Esophagus muscularis mucosa (tissue), 4 donors: ENCODE data around the gene SNIP1. TPM values are rescaled to one million over a fixed set of nuclear protein-coding genes. Genes with fewer than 3 reads are reported as not detected.
"Not testable (repeated sequence)": the region's sequence is repeated elsewhere in the genome, so short reads cannot be mapped to it uniquely, and the experiment has no call there.

Experiments
- DNase-seq: peaks from one replicate; pipeline ENCODE4 v3.0.0-alpha.2; 2017; ENCODE audit errors: extremely low spot score
- H3K27ac ChIP-seq, 4 donors: fragments of 200-600 bp; sonication (generic); replicated peaks in 1 of 4; 1 replicate in 3 of 4; 2 replicates in 1 of 4; pipeline ENCODE4 v1.5.1; 2016 to 2019; ENCODE audit warnings: mild to moderate bottlenecking in 1 of 4
- H3K27me3 ChIP-seq, 4 donors: fragments of 200-600 bp; sonication (generic); one replicate each; pipeline versions ENCODE4 v1.5.1 to v1.6.0; 2016 to 2019
- H3K36me3 ChIP-seq, 4 donors: fragments of 200-600 bp; sonication (generic); one replicate each; pipeline ENCODE4 v1.5.1; 2016 to 2019
- H3K4me1 ChIP-seq, 4 donors: fragments of 200-600 bp; sonication (generic); one replicate each; pipeline ENCODE4 v1.5.1; 2016 to 2019
- H3K4me3 ChIP-seq, 4 donors: fragments of 200-600 bp; sonication (generic); 1 replicate in 2 of 4; 2 replicates in 2 of 4; pipeline ENCODE4 v1.5.1; 2016 to 2019; ENCODE audit warnings: mild to moderate bottlenecking in 4 of 4, moderate library complexity in 1 of 4
- H3K9me3 ChIP-seq, 4 donors: fragments of 200-600 bp; sonication (generic); 1 replicate in 3 of 4; 2 replicates in 1 of 4; pipeline ENCODE4 v1.5.1; 2016 to 2019
- EP300 ChIP-seq: sonication (generic); formaldehyde crosslinking; IDR thresholded peaks from one replicate; pipeline ENCODE4 v1.6.1; 2017; ENCODE audit warnings: antibody characterized with exemption
- POLR2A ChIP-seq: fragments of 450-650 bp; IDR thresholded peaks from one replicate; pipeline ENCODE4 v1.6.1; 2017; ENCODE audit warnings: antibody characterized with exemption, moderate library complexity, mild to moderate bottlenecking, low read depth
- POLR2AphosphoS5 ChIP-seq, 2 donors: sonication (generic); formaldehyde crosslinking; IDR thresholded peaks; one replicate each; pipeline ENCODE4 v1.6.1; 2017; ENCODE audit warnings: antibody characterized with exemption in 2 of 2
- WGBS: methylation state at CpG from one replicate; pipeline ENCODE4 v1.1.5; 2018; 5-methylcytosine and 5-hydroxymethylcytosine counted together
- intact Hi-C: fragments of 100-400 bp; cut with DNase I; formaldehyde crosslinking; loops from one replicate; pipeline ENCODE4 v1.15.1; 2023
- total RNA-seq, 4 donors: library from RNA; depleted of rRNA; stranded (reverse); fragments of >200 nt; gene quantifications; one replicate each; pipeline versions ENCODE4 v1.1.0 to v1.2.1, GENCODE V29; 2016
- TF ChIP-seq, protein P1 (sequence below), 3 experiments: fragments of 200-600 bp in 2 of 3; fragments of 450-650 bp in 1 of 3; sonication (generic) in 2 of 3; IDR thresholded peaks; one replicate each; pipeline ENCODE4 v1.5.1; 2017 to 2019; ENCODE audit warnings: antibody characterized with exemption in 3 of 3, mild to moderate bottlenecking in 2 of 3, moderate library complexity in 1 of 3

The SNIP1 gene
- total RNA-seq, 4 donors from 2014 or later, result 9.8 to 19.9 (median 12.1) TPM

DNA sequence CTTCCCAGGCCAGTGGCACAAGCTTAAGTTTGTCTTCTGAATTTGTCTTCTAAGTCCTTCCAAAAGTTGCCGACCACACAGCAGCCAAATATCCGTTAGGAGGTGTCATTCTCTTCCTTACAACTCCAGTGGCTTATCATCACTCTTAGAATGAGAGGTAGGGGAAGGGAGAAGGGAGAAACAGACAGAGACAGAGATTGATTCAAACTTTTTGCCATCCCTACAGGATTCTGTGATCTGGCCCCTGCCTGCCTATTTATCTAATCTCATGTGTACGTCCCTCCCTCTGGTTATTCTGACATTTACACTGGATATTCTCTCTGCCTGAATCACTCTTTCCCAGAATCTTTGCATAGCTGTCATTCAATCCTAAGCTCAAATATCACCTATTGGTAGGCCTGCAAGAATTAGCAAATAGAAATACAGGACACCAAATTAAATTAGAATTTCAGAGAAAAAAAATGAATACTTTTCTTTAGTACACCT is 42.1 kb upstream of the SNIP1 start:
- Histone ChIP-seq H3K4me3 (peak overlapping the region; percentile 74 to 86 (median 82)), H3K36me3 (peaks cover 17 to 25% (median 24%) of the 10 kb centered on the region in 4 donors), H3K27ac (peak overlapping the region; percentile 80 to 88 (median 84)), H3K27me3 (no peaks in the 10 kb centered on the region), H3K9me3 (no peaks in the 10 kb centered on the region), H3K4me1 (peaks cover 16 to 30% (median 24%) of the 10 kb centered on the region in 4 donors)
- intact Hi-C loops, result loop anchor here (10.0 kb wide), 2 partner anchors 81 to 209 kb away; partner anchors contain the start of genes C1orf122, MEAF6 and YRDC
- TF ChIP-seq, protein P1, sequence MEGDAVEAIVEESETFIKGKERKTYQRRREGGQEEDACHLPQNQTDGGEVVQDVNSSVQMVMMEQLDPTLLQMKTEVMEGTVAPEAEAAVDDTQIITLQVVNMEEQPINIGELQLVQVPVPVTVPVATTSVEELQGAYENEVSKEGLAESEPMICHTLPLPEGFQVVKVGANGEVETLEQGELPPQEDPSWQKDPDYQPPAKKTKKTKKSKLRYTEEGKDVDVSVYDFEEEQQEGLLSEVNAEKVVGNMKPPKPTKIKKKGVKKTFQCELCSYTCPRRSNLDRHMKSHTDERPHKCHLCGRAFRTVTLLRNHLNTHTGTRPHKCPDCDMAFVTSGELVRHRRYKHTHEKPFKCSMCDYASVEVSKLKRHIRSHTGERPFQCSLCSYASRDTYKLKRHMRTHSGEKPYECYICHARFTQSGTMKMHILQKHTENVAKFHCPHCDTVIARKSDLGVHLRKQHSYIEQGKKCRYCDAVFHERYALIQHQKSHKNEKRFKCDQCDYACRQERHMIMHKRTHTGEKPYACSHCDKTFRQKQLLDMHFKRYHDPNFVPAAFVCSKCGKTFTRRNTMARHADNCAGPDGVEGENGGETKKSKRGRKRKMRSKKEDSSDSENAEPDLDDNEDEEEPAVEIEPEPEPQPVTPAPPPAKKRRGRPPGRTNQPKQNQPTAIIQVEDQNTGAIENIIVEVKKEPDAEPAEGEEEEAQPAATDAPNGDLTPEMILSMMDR (IDR thresholded peaks at IDR 0.05), result no peak
- TF ChIP-seq POLR2A, result no peak
- TF ChIP-seq POLR2AphosphoS5 (IDR thresholded peaks at IDR 0.05), result no peak
- no peak for TF ChIP-seq EP300
- 0% methylated on average over 3 of the region's 3 CpGs for WGBS
- DNase-seq, result no peak

DNA sequence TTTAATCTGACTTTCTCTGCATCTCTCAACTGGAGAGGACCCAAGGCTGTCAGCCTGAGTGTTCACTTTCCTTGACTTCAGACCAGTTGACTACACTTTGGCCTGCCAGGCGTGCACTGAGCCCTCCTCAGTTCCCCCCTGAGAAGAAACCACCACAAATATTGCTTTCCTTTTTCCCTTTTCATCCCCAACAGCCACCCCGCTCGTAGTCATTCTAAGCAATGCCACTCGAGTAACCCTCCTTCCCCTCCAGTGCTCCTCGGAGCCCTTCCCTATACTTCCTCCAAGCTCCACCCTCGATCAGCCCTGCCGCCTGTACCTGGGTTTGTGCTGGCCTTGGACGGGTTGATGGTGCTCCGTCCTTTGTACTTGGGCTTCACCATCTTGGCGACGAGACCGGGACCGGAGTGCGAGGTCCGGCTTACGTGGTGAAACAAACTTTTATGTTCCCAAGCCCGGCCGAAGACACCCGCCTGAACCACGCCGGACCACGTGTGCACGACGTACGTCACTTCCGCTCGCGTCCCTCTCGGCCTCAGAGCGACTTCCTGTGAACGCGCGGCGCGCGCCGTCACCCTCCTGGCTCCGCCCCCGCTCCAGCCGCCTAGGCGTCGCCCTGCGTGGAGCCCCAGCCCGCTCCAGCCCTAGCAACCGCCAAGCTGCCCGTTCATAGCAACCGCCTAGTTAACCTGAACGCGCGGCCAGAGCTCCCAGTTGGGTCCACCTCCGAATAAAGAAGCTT is 41.5 kb upstream of the SNIP1 start, which contains the start of gene GNL2:
Gene GNL2 (minus strand): TSS at position 498 of the 742 bp plus-strand sequence. CDS start 115 bp downstream, at position 383.
- WGBS, result under 1% methylated on average over 47 of the region's 51 CpGs
- Histone ChIP-seq H3K27ac (peak within 1 kb of the TSS; percentile 80 to 88 (median 84)), H3K27me3 (no peaks in the 10 kb centered on the region), H3K4me1 (peaks cover 16 to 30% (median 24%) of the 10 kb centered on the region in 4 donors), H3K36me3 (peaks cover 21 to 31% (median 30%) of the 10 kb centered on the region in 4 donors), H3K4me3 (peak within 1 kb of the TSS; percentile 74 to 86 (median 82)), H3K9me3 (no peaks in the 10 kb centered on the region)
- TF ChIP-seq EP300 (no peak), POLR2AphosphoS5 (IDR thresholded peaks at IDR 0.05) (peak; percentile 94 to 96), POLR2A (peak; percentile 77)
- TF ChIP-seq, protein P1 (IDR thresholded peaks at IDR 0.05), result peak in 1 of 3 experiments; percentile 28
- peak; percentile 99 for DNase-seq
- intact Hi-C loops, result loop anchor here (10.0 kb wide), 2 partner anchors 81 to 209 kb away; partner anchors contain the start of genes C1orf122, MEAF6 and YRDC

DNA sequence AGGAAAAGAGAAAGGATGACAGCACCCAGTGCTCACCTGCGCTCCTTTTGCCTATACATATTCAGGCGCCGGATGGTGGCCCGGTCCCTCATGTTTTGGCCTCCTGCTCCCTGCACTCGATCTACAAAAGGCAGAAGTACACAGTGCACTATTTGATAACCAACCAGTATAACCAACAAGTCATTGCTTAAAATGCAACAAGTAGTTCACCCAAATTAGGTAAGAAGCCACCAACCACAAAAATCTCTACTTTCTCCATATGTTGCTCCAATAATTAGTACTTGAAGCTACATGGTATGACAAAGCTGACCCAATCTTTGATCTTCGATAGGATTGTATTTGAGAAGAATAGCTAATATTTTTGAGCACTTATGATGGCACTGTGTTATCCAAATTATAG is 39.6 kb upstream of the SNIP1 start:
- Histone ChIP-seq H3K4me3 (no peak overlapping the region), H3K27ac (no peak overlapping the region), H3K4me1 (peaks cover 16 to 30% (median 24%) of the 10 kb centered on the region in 4 donors), H3K27me3 (no peaks in the 10 kb centered on the region), H3K36me3 (peaks cover 35 to 50% (median 49%) of the 10 kb centered on the region in 4 donors), H3K9me3 (no peaks in the 10 kb centered on the region)
- WGBS, result 97% methylated on average over 6 of the region's 6 CpGs
- intact Hi-C loops, result loop anchor here (10.0 kb wide), 2 partner anchors 79 to 211 kb away; partner anchors contain the start of genes C1orf122, MEAF6 and YRDC
- DNase-seq, result no peak
- TF ChIP-seq EP300 (no peak), POLR2AphosphoS5 (IDR thresholded peaks at IDR 0.05) (no peak), POLR2A (no peak)
- TF ChIP-seq, protein P1 (IDR thresholded peaks at IDR 0.05), result no peak

DNA sequence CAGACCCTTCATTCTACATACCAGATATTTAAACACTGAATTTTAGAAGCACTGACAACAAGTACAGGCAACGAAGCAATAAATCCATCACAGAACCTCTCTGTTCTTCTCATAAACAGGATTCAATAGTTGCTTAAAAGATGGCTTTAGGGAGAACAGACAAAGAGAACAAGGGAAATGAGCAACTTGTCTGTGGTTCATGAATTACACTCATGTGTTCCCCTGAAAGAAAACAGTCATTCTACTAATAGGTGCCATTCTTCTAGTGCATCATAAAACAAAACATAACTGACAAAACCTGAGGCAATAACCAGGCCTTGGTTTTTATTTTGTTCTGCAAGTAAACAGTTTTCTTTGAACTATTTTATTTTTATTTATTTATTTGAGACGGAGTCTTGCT is 34.8 kb upstream of the SNIP1 start:
- H3K36me3 ChIP-seq, result peaks cover 56 to 97% (median 87%) of the 10 kb centered on the region in 4 donors
- H3K4me1 ChIP-seq, result peaks cover 0 to 8% (median 4%) of the 10 kb centered on the region in 4 donors
- H3K9me3 ChIP-seq, result no peaks in the 10 kb centered on the region
- 92% methylated on average over 2 of the region's 2 CpGs for WGBS
- no peak for DNase-seq
- intact Hi-C loops, result no loop called here
- H3K27ac ChIP-seq, result no peak overlapping the region
- H3K4me3 ChIP-seq, result no peak overlapping the region
- no peak for TF ChIP-seq POLR2A
- TF ChIP-seq POLR2AphosphoS5 (IDR thresholded peaks at IDR 0.05), result no peak
- TF ChIP-seq EP300, result no peak
- TF ChIP-seq, protein P1 (IDR thresholded peaks at IDR 0.05), result no peak
- no peaks in the 10 kb centered on the region for H3K27me3 ChIP-seq

DNA sequence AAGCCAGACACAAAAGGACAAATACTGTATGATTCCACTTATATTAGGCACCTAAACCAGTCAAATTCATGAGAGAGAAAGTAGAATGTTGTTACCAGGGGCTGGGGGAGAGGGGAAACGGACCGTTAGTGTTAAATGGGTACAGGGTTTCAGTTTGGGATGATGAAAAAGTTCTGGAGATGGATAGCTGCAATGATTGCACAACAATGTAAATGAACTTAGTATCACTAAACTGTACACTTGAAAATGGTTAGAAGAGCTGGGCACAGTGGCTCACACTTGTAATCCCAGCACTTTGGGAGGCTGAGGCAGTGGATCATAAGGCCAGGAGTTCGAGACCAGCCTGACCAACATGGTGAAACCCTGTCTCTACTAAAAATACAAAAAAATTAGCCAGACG is 30.5 kb upstream of the SNIP1 start:
- WGBS, result 89% methylated on average over 4 of the region's 4 CpGs
- H3K4me1 ChIP-seq, DNase-seq, H3K27me3 ChIP-seq, H3K27ac ChIP-seq, H3K9me3 ChIP-seq, intact Hi-C loops, H3K4me3 ChIP-seq: not testable (repeated sequence)
- H3K36me3 ChIP-seq, result peaks cover 58 to 99% (median 88%) of the 10 kb centered on the region in 4 donors
